ENCODE results near the gene MAP7D1. TPM values are rescaled to one million over a fixed set of nuclear protein-coding genes. Genes with fewer than 3 reads are reported as not detected.

Gene MAP7D1
- total RNA-seq, 1 experiment from 2014 or later, result 212 TPM

GRCh38 chr1:36142121-36142520, 13.8 kb upstream of the MAP7D1 start:
- H3K27me3 ChIP-seq (ENCODE audit: control insufficient read depth, insufficient read depth, low read length), result no peaks in the 10 kb centered on the region
- H3K36me3 ChIP-seq (ENCODE audit: control insufficient read depth, insufficient read depth, low read length), result peaks cover 16% of the 10 kb centered on the region
- TF ChIP-seq POLR2AphosphoS5 (IDR thresholded peaks at IDR 0.05; ENCODE audit: low read depth, low read length), result no peak
- no peak for TF ChIP-seq REST (IDR thresholded peaks at IDR 0.05; ENCODE audit: insufficient read depth in 1 of 2, low read depth in 2 of 2, low read length in 1 of 2)
- no peak for TF ChIP-seq CTCF (IDR thresholded peaks at IDR 0.05)
- no peak for TF ChIP-seq SIN3A (IDR thresholded peaks at IDR 0.05; ENCODE audit: borderline replicate concordance, insufficient read depth, low read depth, low read length)
- no peak for TF ChIP-seq TCF7L2 (IDR thresholded peaks at IDR 0.05; ENCODE audit: low read depth, low read length)
- no peak overlapping the region for H3K27ac ChIP-seq (ENCODE audit: low read length)
- in situ Hi-C loops (cut with HindIII; ENCODE audit: low pct_unique_long_range_greater_than_20kb, low sequenced_read_pairs), result no loop called here
- no TSS peak for BruUV-seq (replicated peaks)
- H3K4me1 ChIP-seq (ENCODE audit: control insufficient read depth, insufficient read depth, low read length), result no peaks in the 10 kb centered on the region
- no peak overlapping the region for H3K4me3 ChIP-seq (ENCODE audit: low read depth in 2 of 2, low read length in 2 of 2)
- ChIA-PET CTCF (interaction anchor here (0.6 kb wide), 1 partner anchor 43 kb away, joined by 4 read pairs; no protein-coding TSS in a partner anchor), POLR2A (interaction anchor here (0.6 kb wide), 2 partner anchors 185 to 1329 kb away, joined by 3 to 7 read pairs; no protein-coding TSS in a partner anchor)
- no peaks in the 10 kb centered on the region for H3K9me3 ChIP-seq (ENCODE audit: control insufficient read depth, insufficient read depth, low read depth, low read length)
- DNase-seq (ENCODE audit: low read depth, low spot score) (no peak), ATAC-seq (no peak)
- intact Hi-C loops (cut with micrococcal nuclease; ENCODE audit: unreplicated experiment), result no loop called here

- intact Hi-C loops (cut with micrococcal nuclease; ENCODE audit: unreplicated experiment), result no loop called here
- ATAC-seq, result no peak
- Histone ChIP-seq H3K4me3 (ENCODE audit: low read depth in 2 of 2, low read length in 2 of 2) (no peak overlapping the region), H3K9me3 (ENCODE audit: control insufficient read depth, insufficient read depth, low read depth, low read length) (no peaks in the 10 kb centered on the region), H3K36me3 (ENCODE audit: control insufficient read depth, insufficient read depth, low read length) (peaks cover 5% of the 10 kb centered on the region), H3K27me3 (ENCODE audit: control insufficient read depth, insufficient read depth, low read length) (no peaks in the 10 kb centered on the region), H3K27ac (ENCODE audit: low read length) (no peak overlapping the region), H3K4me1 (ENCODE audit: control insufficient read depth, insufficient read depth, low read length) (no peaks in the 10 kb centered on the region)
- ChIA-PET POLR2A (no interaction called here), CTCF (no interaction called here)
- no peak for TF ChIP-seq POLR2AphosphoS5 (IDR thresholded peaks at IDR 0.05; ENCODE audit: low read depth, low read length)
- no peak for TF ChIP-seq TCF7L2 (IDR thresholded peaks at IDR 0.05; ENCODE audit: low read depth, low read length)
- no peak for TF ChIP-seq REST (IDR thresholded peaks at IDR 0.05; ENCODE audit: insufficient read depth in 1 of 2, low read depth in 2 of 2, low read length in 1 of 2)
- no peak for TF ChIP-seq CTCF (IDR thresholded peaks at IDR 0.05)
- no peak for TF ChIP-seq SIN3A (IDR thresholded peaks at IDR 0.05; ENCODE audit: borderline replicate concordance, insufficient read depth, low read depth, low read length)
- DNase-seq (ENCODE audit: low read depth, low spot score), result no peak
- BruUV-seq (replicated peaks), result no TSS peak
- in situ Hi-C loops (cut with HindIII; ENCODE audit: low pct_unique_long_range_greater_than_20kb, low sequenced_read_pairs), result no loop called here
Observed at GRCh38 chr1:36143424-36143823, 12.5 kb upstream of the MAP7D1 start.
